ENCODE measurements around the gene F7. TPM values are rescaled to one million over a fixed set of nuclear protein-coding genes. Genes with fewer than 3 reads are reported as not detected.

F7 gene
- total RNA-seq, 4 donors from 2014 or later: 0.17 TPM; not detected in 3

GRCh38 chr13:113061271-113061625 lies 44.3 kb upstream of the F7 start:
- TF ChIP-seq, protein P1, sequence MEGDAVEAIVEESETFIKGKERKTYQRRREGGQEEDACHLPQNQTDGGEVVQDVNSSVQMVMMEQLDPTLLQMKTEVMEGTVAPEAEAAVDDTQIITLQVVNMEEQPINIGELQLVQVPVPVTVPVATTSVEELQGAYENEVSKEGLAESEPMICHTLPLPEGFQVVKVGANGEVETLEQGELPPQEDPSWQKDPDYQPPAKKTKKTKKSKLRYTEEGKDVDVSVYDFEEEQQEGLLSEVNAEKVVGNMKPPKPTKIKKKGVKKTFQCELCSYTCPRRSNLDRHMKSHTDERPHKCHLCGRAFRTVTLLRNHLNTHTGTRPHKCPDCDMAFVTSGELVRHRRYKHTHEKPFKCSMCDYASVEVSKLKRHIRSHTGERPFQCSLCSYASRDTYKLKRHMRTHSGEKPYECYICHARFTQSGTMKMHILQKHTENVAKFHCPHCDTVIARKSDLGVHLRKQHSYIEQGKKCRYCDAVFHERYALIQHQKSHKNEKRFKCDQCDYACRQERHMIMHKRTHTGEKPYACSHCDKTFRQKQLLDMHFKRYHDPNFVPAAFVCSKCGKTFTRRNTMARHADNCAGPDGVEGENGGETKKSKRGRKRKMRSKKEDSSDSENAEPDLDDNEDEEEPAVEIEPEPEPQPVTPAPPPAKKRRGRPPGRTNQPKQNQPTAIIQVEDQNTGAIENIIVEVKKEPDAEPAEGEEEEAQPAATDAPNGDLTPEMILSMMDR (IDR thresholded peaks at IDR 0.05; ENCODE audit: low read depth): no peak

DNA sequence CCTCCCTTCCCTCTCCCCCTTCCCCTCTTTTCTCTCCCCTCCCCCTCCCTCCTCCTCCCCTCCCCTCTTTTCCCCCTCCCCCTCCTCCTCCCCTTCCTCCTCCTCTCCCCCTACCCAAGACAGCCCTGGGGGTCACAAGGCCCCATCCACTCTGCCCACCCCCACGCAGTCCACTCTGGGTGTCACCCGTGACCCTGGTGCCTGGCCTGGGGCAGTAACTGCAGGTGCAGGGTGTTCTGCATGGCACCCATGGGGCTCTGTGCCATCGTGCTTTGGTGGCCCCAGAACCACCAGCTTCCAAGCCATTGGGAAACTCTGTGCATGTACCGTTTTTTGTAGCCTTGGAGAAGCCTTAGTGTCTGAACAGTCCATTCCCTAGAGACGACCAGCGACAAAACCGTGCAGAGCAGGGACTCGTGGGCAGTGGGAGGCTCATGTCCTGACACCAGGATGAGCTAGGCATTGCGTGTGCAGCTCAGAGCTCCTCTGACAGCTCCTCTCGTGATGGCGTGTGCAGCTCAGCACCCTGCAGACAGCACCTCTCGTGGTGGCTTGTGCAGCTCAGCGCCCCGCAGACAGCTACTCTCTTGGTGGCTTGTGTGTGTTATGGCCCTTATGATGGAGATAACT lies 43.7 kb upstream of the F7 start:
- TF ChIP-seq, protein P1 (IDR thresholded peaks at IDR 0.05; ENCODE audit: low read depth): no peak

DNA sequence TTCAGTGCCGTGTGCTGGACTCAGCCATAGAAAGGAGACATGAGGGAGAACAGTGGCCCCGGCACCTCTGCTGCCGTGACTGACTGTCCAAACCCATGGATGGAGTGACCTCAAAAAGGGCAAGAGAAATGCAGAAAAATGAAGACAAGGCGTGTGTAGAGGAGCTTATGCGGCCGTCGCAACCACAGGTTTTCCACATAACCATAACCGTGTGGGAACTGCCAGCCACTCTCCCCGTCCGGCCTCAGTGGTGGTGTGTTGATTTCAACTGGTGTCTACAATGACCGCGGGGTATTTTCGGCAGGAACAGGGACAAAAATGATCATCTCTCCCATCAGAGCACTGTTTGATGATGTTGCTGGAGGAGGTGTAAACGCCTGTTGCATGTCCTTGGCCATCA lies 42.9 kb upstream of the F7 start:
- TF ChIP-seq, protein P1 (IDR thresholded peaks at IDR 0.05; ENCODE audit: low read depth): no peak

- TF ChIP-seq, protein P1 (IDR thresholded peaks at IDR 0.05; ENCODE audit: low read depth): no peak
Measured at GRCh38 chr13:113063091-113063491, 42.5 kb upstream of the F7 start.

GRCh38 chr13:113064000-113064533 lies 41.5 kb upstream of the F7 start:
- TF ChIP-seq, protein P1 (IDR thresholded peaks at IDR 0.05; ENCODE audit: low read depth): no peak

DNA sequence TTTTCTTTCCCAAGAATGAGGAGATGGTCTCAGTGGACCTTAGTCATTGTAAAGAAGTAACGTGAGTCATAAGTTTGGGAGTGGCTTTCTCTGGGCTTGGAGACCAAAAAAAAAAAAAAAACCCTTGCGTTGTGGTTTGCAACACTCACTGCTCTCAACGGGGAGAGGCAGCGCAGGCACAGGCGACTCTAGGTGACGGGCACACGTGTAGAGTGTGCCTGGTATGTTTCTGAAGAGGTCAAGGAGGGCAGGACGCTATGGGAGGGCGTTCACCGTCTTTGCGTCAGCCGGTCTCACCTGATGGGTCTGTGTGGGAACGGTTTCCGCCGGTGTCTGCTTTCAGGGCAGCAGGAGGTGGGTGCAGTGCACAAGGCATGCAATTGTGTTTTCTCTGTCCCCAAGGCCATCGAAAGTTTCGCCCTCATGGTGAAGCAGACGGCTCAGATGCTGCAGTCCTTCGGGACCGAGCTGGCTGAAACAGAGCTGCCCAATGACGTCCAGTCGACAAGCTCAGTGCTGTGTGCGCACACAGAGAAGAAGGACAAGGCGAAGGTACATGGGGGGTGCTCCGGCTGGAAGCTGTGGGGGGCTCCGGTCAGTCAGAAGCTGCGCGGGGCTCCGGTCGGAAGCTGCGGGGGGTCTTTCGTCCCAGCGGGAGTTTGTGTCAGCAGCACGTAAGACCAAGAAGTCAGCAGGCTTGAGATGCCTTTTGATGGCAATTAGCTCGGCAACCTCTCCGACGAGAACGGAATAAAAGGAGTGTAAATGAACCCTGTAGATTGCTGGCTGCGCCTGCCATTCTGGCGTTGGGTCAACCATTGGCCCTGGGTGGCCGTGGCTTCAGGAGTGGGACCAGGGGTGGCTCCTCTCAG lies 40.8 kb upstream of the F7 start:
- TF ChIP-seq, protein P1 (IDR thresholded peaks at IDR 0.05; ENCODE audit: low read depth): no peak

DNA sequence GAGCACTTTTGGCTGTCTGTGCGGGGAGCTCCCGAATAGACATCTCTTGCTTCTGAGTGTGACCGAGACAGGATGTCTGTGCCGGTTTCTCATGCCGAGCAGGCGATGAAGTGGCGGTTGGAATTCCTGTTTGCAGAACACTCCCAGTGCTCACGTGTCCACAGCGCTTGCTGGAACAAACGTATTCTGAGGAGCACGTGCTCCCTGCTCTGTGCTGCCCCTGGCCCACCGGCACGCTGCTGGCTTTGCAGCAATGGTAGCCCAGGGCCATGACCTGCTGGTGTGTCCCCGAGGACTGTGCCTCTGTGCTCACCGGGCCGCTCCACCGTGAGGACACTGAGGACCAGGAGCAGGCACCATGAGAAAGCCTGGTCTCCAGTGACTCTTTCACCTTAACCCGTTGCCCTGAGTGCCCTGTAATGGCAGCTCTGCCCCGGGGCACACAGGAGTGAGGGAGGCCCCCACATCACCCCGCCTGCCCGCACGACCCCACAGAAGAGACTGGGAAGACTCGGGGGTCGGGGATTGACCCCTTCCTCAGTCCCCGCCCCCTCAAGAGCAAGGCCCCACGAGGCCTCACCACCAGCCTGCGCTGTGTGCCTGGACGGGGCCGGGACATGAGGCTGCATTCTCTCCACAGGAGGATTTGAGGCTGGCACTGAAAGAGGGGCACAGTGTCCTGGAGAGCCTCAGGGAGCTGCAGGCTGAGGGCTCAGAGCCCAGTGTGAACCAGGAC lies 40.0 kb upstream of the F7 start:
- TF ChIP-seq, protein P1 (IDR thresholded peaks at IDR 0.05; ENCODE audit: low read depth): no peak
